Activated CD4-positive, alpha-beta T cell treated with anti-CD3 and anti-CD28 coated beads, Interleukin-2, amount 10 ng/mL, durations not matched to agents 7 days and 5 days (primary cell): ENCODE results near the gene ADAMTS2. TPM values are rescaled to one million over a fixed set of nuclear protein-coding genes. Genes with fewer than 3 reads are reported as not detected.
"Not testable (repeated sequence)": the region's sequence is repeated elsewhere in the genome, so short reads cannot be mapped to it uniquely, and the experiment has no call there.

ENCODE experiments used
- CTCF ChIA-PET: fragments of 350-600 bp; sonication (Branson Sonifier 250); formaldehyde crosslinking; loops from one replicate; lab custom pipeline; 2021; ENCODE audit warnings: antibody characterized with exemption; lab: Charles Lee
- POLR2A ChIA-PET: fragments of 350-600 bp; sonication (Branson Sonifier 250); formaldehyde crosslinking; loops from one replicate; lab custom pipeline; 2021; ENCODE audit warnings: antibody characterized with exemption; lab: Charles Lee
- DNase-seq: peaks from one replicate; pipeline ENCODE4 v3.0.0-alpha.2; 2020
- H3K27ac Mint-ChIP-seq: one replicate; pipeline ENCODE4 v1.8.0; 2021; ENCODE audit warnings: mild to moderate bottlenecking, moderate library complexity, mixed read lengths
- H3K27me3 Mint-ChIP-seq: one replicate; pipeline ENCODE4 v1.8.0; 2021; ENCODE audit warnings: mixed read lengths
- H3K36me3 Mint-ChIP-seq: one replicate; pipeline ENCODE4 v1.8.0; 2021; ENCODE audit warnings: low read depth, mixed read lengths
- H3K4me1 Mint-ChIP-seq: one replicate; pipeline ENCODE4 v1.8.0; 2021; ENCODE audit warnings: mixed read lengths
- H3K4me3 Mint-ChIP-seq: one replicate; pipeline ENCODE4 v1.8.0; 2021; ENCODE audit warnings: mild to moderate bottlenecking, moderate library complexity, mixed read lengths
- H3K9me3 Mint-ChIP-seq: one replicate; pipeline ENCODE4 v1.8.0; 2021; ENCODE audit warnings: mixed read lengths
- total RNA-seq, 2 experiments: library from RNA; stranded (reverse); gene quantifications; one replicate each; pipeline ENCODE4 v1.2.3, GENCODE V29; 2021

ADAMTS2 gene
- total RNA-seq, 2 experiments from 2014 or later = not detected

- POLR2A ChIA-PET = no interaction called here
- Mint-ChIP-seq H3K27ac (no peak overlapping the region), H3K4me3 (no peak overlapping the region), H3K9me3 (no peaks in the 10 kb centered on the region), H3K36me3 (no peaks in the 10 kb centered on the region), H3K4me1 (no peaks in the 10 kb centered on the region), H3K27me3 (no peaks in the 10 kb centered on the region)
- CTCF ChIA-PET = no interaction called here
- no peak for DNase-seq
Measured at GRCh38 chr5:179287071-179287470, 58.2 kb downstream of the ADAMTS2 start.

- H3K4me1 Mint-ChIP-seq, POLR2A ChIA-PET, H3K27ac Mint-ChIP-seq, H3K36me3 Mint-ChIP-seq, DNase-seq, H3K9me3 Mint-ChIP-seq, H3K4me3 Mint-ChIP-seq, H3K27me3 Mint-ChIP-seq: not testable (repeated sequence)
- CTCF ChIA-PET = interaction anchor here (0.7 kb wide), 1 partner anchor 35 kb away, joined by 4 read pairs; no protein-coding TSS in a partner anchor
Measured at GRCh38 chr5:179285776-179286162, 59.5 kb downstream of the ADAMTS2 start.

GRCh38 chr5:179284751-179285631 lies 60.3 kb downstream of the ADAMTS2 start:
- POLR2A ChIA-PET = no interaction called here
- H3K27me3 Mint-ChIP-seq = no peaks in the 10 kb centered on the region
- no peaks in the 10 kb centered on the region for H3K9me3 Mint-ChIP-seq
- no peak for DNase-seq
- no peaks in the 10 kb centered on the region for H3K36me3 Mint-ChIP-seq
- H3K4me3 Mint-ChIP-seq = no peak overlapping the region
- CTCF ChIA-PET = no interaction called here
- no peak overlapping the region for H3K27ac Mint-ChIP-seq
- no peaks in the 10 kb centered on the region for H3K4me1 Mint-ChIP-seq

GRCh38 chr5:179283908-179284307 lies 61.4 kb downstream of the ADAMTS2 start:
- H3K36me3 Mint-ChIP-seq, H3K4me1 Mint-ChIP-seq, H3K9me3 Mint-ChIP-seq, H3K27me3 Mint-ChIP-seq, H3K4me3 Mint-ChIP-seq, DNase-seq, POLR2A ChIA-PET, CTCF ChIA-PET, H3K27ac Mint-ChIP-seq: not testable (repeated sequence)

GRCh38 chr5:179281694-179282093 lies 63.6 kb downstream of the ADAMTS2 start:
- Mint-ChIP-seq H3K36me3 (no peaks in the 10 kb centered on the region), H3K4me3 (no peak overlapping the region), H3K27ac (no peak overlapping the region), H3K9me3 (no peaks in the 10 kb centered on the region), H3K4me1 (no peaks in the 10 kb centered on the region), H3K27me3 (no peaks in the 10 kb centered on the region)
- ChIA-PET POLR2A (no interaction called here), CTCF (no interaction called here)
- no peak for DNase-seq

GRCh38 chr5:179280095-179280490 lies 65.2 kb downstream of the ADAMTS2 start:
- no peak overlapping the region for H3K27ac Mint-ChIP-seq
- no peaks in the 10 kb centered on the region for H3K27me3 Mint-ChIP-seq
- no peaks in the 10 kb centered on the region for H3K9me3 Mint-ChIP-seq
- DNase-seq = no peak
- H3K4me1 Mint-ChIP-seq = no peaks in the 10 kb centered on the region
- POLR2A ChIA-PET = no interaction called here
- CTCF ChIA-PET = no interaction called here
- no peaks in the 10 kb centered on the region for H3K36me3 Mint-ChIP-seq
- H3K4me3 Mint-ChIP-seq = no peak overlapping the region

GRCh38 chr5:179279347-179280094 lies 65.7 kb downstream of the ADAMTS2 start:
- POLR2A ChIA-PET = no interaction called here
- CTCF ChIA-PET = no interaction called here
- Mint-ChIP-seq H3K36me3 (no peaks in the 10 kb centered on the region), H3K27me3 (no peaks in the 10 kb centered on the region), H3K4me3 (no peak overlapping the region), H3K9me3 (no peaks in the 10 kb centered on the region), H3K4me1 (no peaks in the 10 kb centered on the region), H3K27ac (no peak overlapping the region)
- DNase-seq = no peak

GRCh38 chr5:179278546-179278945 lies 66.7 kb downstream of the ADAMTS2 start:
- POLR2A ChIA-PET = no interaction called here
- H3K27me3 Mint-ChIP-seq = no peaks in the 10 kb centered on the region

GRCh38 chr5:179278119-179278518 lies 67.1 kb downstream of the ADAMTS2 start:
- no peaks in the 10 kb centered on the region for H3K9me3 Mint-ChIP-seq
- no peaks in the 10 kb centered on the region for H3K4me1 Mint-ChIP-seq
- no peaks in the 10 kb centered on the region for H3K27me3 Mint-ChIP-seq
- no peak overlapping the region for H3K4me3 Mint-ChIP-seq
- DNase-seq = no peak
- ChIA-PET CTCF (no interaction called here), POLR2A (no interaction called here)
- no peaks in the 10 kb centered on the region for H3K36me3 Mint-ChIP-seq
- no peak overlapping the region for H3K27ac Mint-ChIP-seq

More at GRCh38 chr5:179278546-179278945, 66.7 kb downstream of the ADAMTS2 start:
- Mint-ChIP-seq H3K4me3 (no peak overlapping the region), H3K27ac (no peak overlapping the region), H3K9me3 (no peaks in the 10 kb centered on the region), H3K4me1 (no peaks in the 10 kb centered on the region), H3K36me3 (no peaks in the 10 kb centered on the region)
- DNase-seq = no peak
- CTCF ChIA-PET = no interaction called here

GRCh38 chr5:179276838-179277395 lies 68.3 kb downstream of the ADAMTS2 start:
- Mint-ChIP-seq H3K4me1 (no peaks in the 10 kb centered on the region), H3K9me3 (no peaks in the 10 kb centered on the region), H3K4me3 (no peak overlapping the region), H3K27ac (no peak overlapping the region), H3K27me3 (no peaks in the 10 kb centered on the region), H3K36me3 (no peaks in the 10 kb centered on the region)
- DNase-seq = no peak
- ChIA-PET CTCF (no interaction called here), POLR2A (no interaction called here)

GRCh38 chr5:179275941-179276837 lies 69.1 kb downstream of the ADAMTS2 start:
- Mint-ChIP-seq H3K27ac (no peak overlapping the region), H3K4me3 (no peak overlapping the region), H3K4me1 (no peaks in the 10 kb centered on the region), H3K27me3 (no peaks in the 10 kb centered on the region), H3K9me3 (no peaks in the 10 kb centered on the region), H3K36me3 (no peaks in the 10 kb centered on the region)
- no peak for DNase-seq
- ChIA-PET CTCF (no interaction called here), POLR2A (no interaction called here)

- Mint-ChIP-seq H3K4me3 (no peak overlapping the region), H3K4me1 (no peaks in the 10 kb centered on the region), H3K36me3 (no peaks in the 10 kb centered on the region), H3K9me3 (no peaks in the 10 kb centered on the region), H3K27me3 (no peaks in the 10 kb centered on the region), H3K27ac (no peak overlapping the region)
- POLR2A ChIA-PET = no interaction called here
- CTCF ChIA-PET = no interaction called here
- no peak for DNase-seq
Measured at GRCh38 chr5:179275381-179275878, 69.8 kb downstream of the ADAMTS2 start.
